ENCODE data around the gene CCDC197.
A peak's percentile ranks its signal among the peaks of the same experiment; 100 is the strongest.

The CCDC197 gene

GRCh38 chr14:94005324-94006073, 8.4 kb downstream of the CCDC197 start:
- no peak for TF ChIP-seq EZH2 (IDR thresholded peaks at IDR 0.05; ENCODE audit: borderline replicate concordance, low read length)
- peak; percentile 74 for TF ChIP-seq CTCF (IDR thresholded peaks at IDR 0.05; ENCODE audit: low read length)
- Histone ChIP-seq H2AFZ (ENCODE audit: low read length) (no peak overlapping the region), H3K4me1 (ENCODE audit: insufficient read depth, low read length, severe bottlenecking) (peaks cover 16% of the 10 kb centered on the region), H3K36me3 (ENCODE audit: insufficient read depth, low read length) (no peaks in the 10 kb centered on the region), H3K9me2 (ENCODE audit: low read depth, low read length) (no peaks in the 10 kb centered on the region), H3K4me3 (ENCODE audit: low read depth, low read length, poor library complexity, severe bottlenecking) (no peak overlapping the region), H3K9ac (ENCODE audit: low read length) (no peak overlapping the region), H3F3A (ENCODE audit: insufficient read depth, low read length) (no peaks in the 10 kb centered on the region), H3K27ac (ENCODE audit: low read depth, low read length, poor library complexity, severe bottlenecking) (no peak overlapping the region), H3K79me2 (ENCODE audit: insufficient read depth, low read length) (no peaks in the 10 kb centered on the region), H4K20me1 (ENCODE audit: insufficient read depth, low read length) (no peaks in the 10 kb centered on the region), H3K4me2 (ENCODE audit: low read length) (no peak overlapping the region), H3K9me3 (ENCODE audit: low read length) (no peaks in the 10 kb centered on the region), H3K27me3 (ENCODE audit: insufficient read depth, low read length) (no peaks in the 10 kb centered on the region)

DNA sequence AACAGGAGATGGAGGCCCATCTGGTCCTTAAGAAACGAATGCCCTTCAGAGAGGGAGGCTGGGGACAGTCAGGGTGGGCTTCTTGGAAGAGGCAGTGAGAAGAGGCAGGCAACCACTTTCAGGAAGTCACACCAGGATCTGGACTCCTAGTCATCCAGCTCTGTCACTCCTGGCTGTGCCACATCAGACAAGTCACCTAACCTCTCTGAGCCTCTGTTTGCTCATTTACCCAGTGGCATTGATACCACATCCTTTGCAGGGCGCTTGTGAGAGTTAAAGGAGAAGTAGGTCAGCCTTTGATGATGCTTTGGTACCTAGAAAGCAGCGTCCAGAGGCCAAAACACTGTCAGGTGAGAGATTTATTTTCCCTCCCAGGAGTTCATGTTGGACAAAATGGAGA, 11.1 kb downstream of the CCDC197 start:
- Histone ChIP-seq H3K9ac (ENCODE audit: low read length) (no peak overlapping the region), H3K79me2 (ENCODE audit: insufficient read depth, low read length) (no peaks in the 10 kb centered on the region), H3K4me2 (ENCODE audit: low read length) (no peak overlapping the region), H3K9me3 (ENCODE audit: low read length) (no peaks in the 10 kb centered on the region), H3K27me3 (ENCODE audit: insufficient read depth, low read length) (peaks cover under 1% of the 10 kb centered on the region), H3K36me3 (ENCODE audit: insufficient read depth, low read length) (no peaks in the 10 kb centered on the region), H3F3A (ENCODE audit: insufficient read depth, low read length) (no peaks in the 10 kb centered on the region), H3K9me2 (ENCODE audit: low read depth, low read length) (no peaks in the 10 kb centered on the region), H4K20me1 (ENCODE audit: insufficient read depth, low read length) (no peaks in the 10 kb centered on the region), H3K4me3 (ENCODE audit: low read depth, low read length, poor library complexity, severe bottlenecking) (no peak overlapping the region), H3K4me1 (ENCODE audit: insufficient read depth, low read length, severe bottlenecking) (peaks cover 3% of the 10 kb centered on the region), H3K27ac (ENCODE audit: low read depth, low read length, poor library complexity, severe bottlenecking) (no peak overlapping the region), H2AFZ (ENCODE audit: low read length) (no peak overlapping the region)
- no peak for TF ChIP-seq EZH2 (IDR thresholded peaks at IDR 0.05; ENCODE audit: borderline replicate concordance, low read length)
- no peak for TF ChIP-seq CTCF (IDR thresholded peaks at IDR 0.05; ENCODE audit: low read length)

DNA sequence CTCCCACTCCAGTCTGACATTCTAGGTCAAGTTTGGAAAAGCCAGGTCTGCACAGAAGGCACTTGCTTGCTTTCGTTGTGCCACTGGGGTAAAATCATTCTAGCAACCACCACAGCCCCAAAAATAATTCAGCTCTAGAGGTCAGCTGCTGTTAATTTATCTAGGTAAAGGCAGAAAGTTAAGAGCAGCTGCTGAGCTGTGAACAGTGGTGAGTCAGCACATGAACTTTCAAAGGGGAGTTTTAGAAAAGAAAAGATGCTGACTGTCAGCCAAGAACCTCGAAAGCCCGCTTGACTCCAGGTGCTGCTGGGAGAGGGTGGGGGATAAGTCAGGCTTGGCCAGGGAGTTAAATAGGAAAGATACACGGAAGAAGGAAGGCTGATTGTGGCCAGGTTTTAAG, 12.7 kb downstream of the CCDC197 start:
- H3K9me3 ChIP-seq (ENCODE audit: low read length), result no peaks in the 10 kb centered on the region
- H3K9ac ChIP-seq (ENCODE audit: low read length), result no peak overlapping the region
- no peak overlapping the region for H3K4me2 ChIP-seq (ENCODE audit: low read length)
- H3K9me2 ChIP-seq (ENCODE audit: low read depth, low read length), result no peaks in the 10 kb centered on the region
- no peaks in the 10 kb centered on the region for H3K79me2 ChIP-seq (ENCODE audit: insufficient read depth, low read length)
- H3K4me1 ChIP-seq (ENCODE audit: insufficient read depth, low read length, severe bottlenecking), result peaks cover 3% of the 10 kb centered on the region
- peaks cover 5% of the 10 kb centered on the region for H3K27me3 ChIP-seq (ENCODE audit: insufficient read depth, low read length)
- H4K20me1 ChIP-seq (ENCODE audit: insufficient read depth, low read length), result no peaks in the 10 kb centered on the region
- H3K36me3 ChIP-seq (ENCODE audit: insufficient read depth, low read length), result no peaks in the 10 kb centered on the region
- H3K27ac ChIP-seq (ENCODE audit: low read depth, low read length, poor library complexity, severe bottlenecking), result no peak overlapping the region
- H3K4me3 ChIP-seq (ENCODE audit: low read depth, low read length, poor library complexity, severe bottlenecking), result no peak overlapping the region
- no peaks in the 10 kb centered on the region for H3F3A ChIP-seq (ENCODE audit: insufficient read depth, low read length)
- no peak overlapping the region for H2AFZ ChIP-seq (ENCODE audit: low read length)
- no peak for TF ChIP-seq CTCF (IDR thresholded peaks at IDR 0.05; ENCODE audit: low read length)
- TF ChIP-seq EZH2 (IDR thresholded peaks at IDR 0.05; ENCODE audit: borderline replicate concordance, low read length), result no peak

All from OCI-LY1 (cell line).